Measurements from ENCODE around the gene LMNA.

DNA sequence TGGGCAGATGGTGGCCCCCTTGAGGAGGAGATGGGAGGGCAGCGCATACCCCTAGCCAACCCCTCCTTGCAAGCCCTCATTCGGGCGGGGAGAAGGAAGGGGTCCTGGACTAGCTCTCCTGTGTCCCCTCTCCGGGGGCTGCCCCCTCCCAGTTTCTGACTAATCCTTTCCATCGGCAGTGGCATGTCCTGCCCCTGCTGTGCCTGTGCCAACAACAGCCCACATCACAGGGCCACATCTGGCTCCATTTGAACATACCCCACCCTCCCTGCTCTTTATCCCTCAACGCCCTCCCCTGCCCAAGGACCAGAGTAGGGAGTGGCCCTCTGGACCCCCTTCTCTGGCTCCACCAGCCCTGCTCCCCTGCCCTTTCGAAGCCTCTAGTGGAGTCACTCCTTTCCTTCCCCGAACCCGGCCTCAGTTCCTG lies 11.0 kb upstream of the LMNA start:
- TF ChIP-seq, protein P1, sequence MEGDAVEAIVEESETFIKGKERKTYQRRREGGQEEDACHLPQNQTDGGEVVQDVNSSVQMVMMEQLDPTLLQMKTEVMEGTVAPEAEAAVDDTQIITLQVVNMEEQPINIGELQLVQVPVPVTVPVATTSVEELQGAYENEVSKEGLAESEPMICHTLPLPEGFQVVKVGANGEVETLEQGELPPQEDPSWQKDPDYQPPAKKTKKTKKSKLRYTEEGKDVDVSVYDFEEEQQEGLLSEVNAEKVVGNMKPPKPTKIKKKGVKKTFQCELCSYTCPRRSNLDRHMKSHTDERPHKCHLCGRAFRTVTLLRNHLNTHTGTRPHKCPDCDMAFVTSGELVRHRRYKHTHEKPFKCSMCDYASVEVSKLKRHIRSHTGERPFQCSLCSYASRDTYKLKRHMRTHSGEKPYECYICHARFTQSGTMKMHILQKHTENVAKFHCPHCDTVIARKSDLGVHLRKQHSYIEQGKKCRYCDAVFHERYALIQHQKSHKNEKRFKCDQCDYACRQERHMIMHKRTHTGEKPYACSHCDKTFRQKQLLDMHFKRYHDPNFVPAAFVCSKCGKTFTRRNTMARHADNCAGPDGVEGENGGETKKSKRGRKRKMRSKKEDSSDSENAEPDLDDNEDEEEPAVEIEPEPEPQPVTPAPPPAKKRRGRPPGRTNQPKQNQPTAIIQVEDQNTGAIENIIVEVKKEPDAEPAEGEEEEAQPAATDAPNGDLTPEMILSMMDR (conservative IDR thresholded peaks at IDR 0.05; ENCODE audit: low read length) = no peak
- TF ChIP-seq EZH2phosphoT487 (IDR thresholded peaks at IDR 0.05; ENCODE audit: borderline replicate concordance, low read depth, low read length) = no peak

Measured in OCI-LY7 (cell line).